Mesendoderm (in vitro differentiated cells): ENCODE results near the gene ATR.
"Not testable (repeated sequence)": the region's sequence is repeated elsewhere in the genome, so short reads cannot be mapped to it uniquely, and the experiment has no call there.

Experiments
- DNase-seq: peaks from one replicate; pipeline ENCODE4 v3.0.0; 2013
- H2AK5ac ChIP-seq: 2 replicates; pipeline ENCODE4 v1.6.1; 2013; ENCODE audit warnings: low read length, inconsistent platforms
- H2BK120ac ChIP-seq: 2 replicates; pipeline ENCODE4 v1.6.1; 2013; ENCODE audit warnings: low read depth, mild to moderate bottlenecking, low read length, moderate library complexity, mixed read lengths
- H2BK15ac ChIP-seq: replicated peaks from 2 replicates; pipeline ENCODE4 v1.6.1; 2013; ENCODE audit warnings: low read depth, mild to moderate bottlenecking, moderate library complexity
- H2BK5ac ChIP-seq: 2 replicates; pipeline ENCODE4 v1.6.1; 2013; ENCODE audit warnings: low read length, inconsistent platforms
- H3K18ac ChIP-seq: 2 replicates; pipeline ENCODE4 v1.6.1; 2013; ENCODE audit warnings: mild to moderate bottlenecking, low read length, mixed read lengths
- H3K23ac ChIP-seq: one replicate; pipeline ENCODE4 v1.6.1; 2013; ENCODE audit warnings: low read length
- H3K27ac ChIP-seq: 2 replicates; pipeline ENCODE4 v1.5.1; 2013; ENCODE audit warnings: low read depth, mild to moderate bottlenecking, inconsistent platforms, low read length, moderate library complexity
- H3K27me3 ChIP-seq: 2 replicates; pipeline ENCODE4 v1.6.1; 2013; ENCODE audit warnings: low read length, control low read depth, mild to moderate bottlenecking, inconsistent platforms; ENCODE audit not compliant: insufficient read depth, poor library complexity
- H3K36me3 ChIP-seq: 2 replicates; pipeline ENCODE4 v1.6.1; 2013; ENCODE audit warnings: low read length, inconsistent platforms; ENCODE audit not compliant: control insufficient read depth, insufficient read depth
- H3K4ac ChIP-seq: one replicate; pipeline ENCODE4 v1.6.1; 2013; ENCODE audit warnings: low read depth, mild to moderate bottlenecking, low read length, moderate library complexity
- H3K4me1 ChIP-seq: 2 replicates; pipeline ENCODE4 v1.6.1; 2013; ENCODE audit warnings: low read depth, low read length, inconsistent platforms; ENCODE audit not compliant: control insufficient read depth
- H3K4me2 ChIP-seq: 2 replicates; pipeline ENCODE4 v1.6.1; 2013; ENCODE audit warnings: low read length
- H3K4me3 ChIP-seq: 2 replicates; pipeline ENCODE4 v1.5.1; 2013; ENCODE audit warnings: mild to moderate bottlenecking, low read length
- H3K56ac ChIP-seq: one replicate; pipeline ENCODE4 v1.6.1; 2013; ENCODE audit warnings: low read length
- H3K79me1 ChIP-seq: 2 replicates; pipeline ENCODE4 v1.6.1; 2013; ENCODE audit warnings: low read length, inconsistent platforms
- H3K79me2 ChIP-seq: 2 replicates; pipeline ENCODE4 v1.6.1; 2013; ENCODE audit warnings: mild to moderate bottlenecking, low read length; ENCODE audit not compliant: control insufficient read depth, insufficient read depth
- H3K9ac ChIP-seq: 2 replicates; pipeline ENCODE4 v1.6.1; 2013; ENCODE audit warnings: low read length, inconsistent platforms
- H4K5ac ChIP-seq: one replicate; pipeline ENCODE4 v1.6.1; 2013; ENCODE audit warnings: low read length
- H4K8ac ChIP-seq: one replicate; pipeline ENCODE4 v1.6.1; 2013; ENCODE audit warnings: low read depth, mild to moderate bottlenecking, control low read depth, low read length, moderate library complexity
- WGBS: extraction: QIAGEN DNeasy Blood & Tissue Kit; methylation state at CpG from one replicate; pipeline ENCODE4 v1.1.7; 2013; ENCODE audit warnings: low lambda C conversion rate, missing lambda C conversion rate; ENCODE audit not compliant: insufficient coverage; ENCODE audit errors: extremely low coverage; 5-methylcytosine and 5-hydroxymethylcytosine counted together

ATR gene

GRCh38 chr3:142609136-142609535 is 30.6 kb upstream of the ATR start:
- no CpG with 5 or more reads among the region's 1 CpG for WGBS

GRCh38 chr3:142608631-142609030 is 30.1 kb upstream of the ATR start:
- Histone ChIP-seq H4K5ac (no peak overlapping the region), H3K79me1 (no peaks in the 10 kb centered on the region), H2AK5ac (no peak overlapping the region), H3K56ac (no peak overlapping the region), H2BK5ac (no peak overlapping the region), H2BK15ac (no peak overlapping the region), H4K8ac (no peak overlapping the region), H3K9ac (no peak overlapping the region), H3K23ac (no peak overlapping the region), H3K4me2 (no peak overlapping the region), H3K36me3 (no peaks in the 10 kb centered on the region), H3K79me2 (no peaks in the 10 kb centered on the region), H3K27ac (no peak overlapping the region), H3K4ac (no peak overlapping the region), H2BK120ac (no peak overlapping the region), H3K4me3 (no peak overlapping the region), H3K18ac (no peak overlapping the region), H3K4me1 (no peaks in the 10 kb centered on the region), H3K27me3 (no peaks in the 10 kb centered on the region)
- DNase-seq, result peak; percentile 52
- no CpG with 5 or more reads among the region's 1 CpG for WGBS

More at GRCh38 chr3:142609136-142609535, 30.6 kb upstream of the ATR start:
- H2BK5ac ChIP-seq, result no peak overlapping the region
- H3K79me1 ChIP-seq, result no peaks in the 10 kb centered on the region
- no peak overlapping the region for H4K5ac ChIP-seq
- DNase-seq, result no peak
- H3K56ac ChIP-seq, result no peak overlapping the region
- no peak overlapping the region for H3K27ac ChIP-seq
- H2AK5ac ChIP-seq, result no peak overlapping the region
- no peak overlapping the region for H3K18ac ChIP-seq
- no peak overlapping the region for H2BK120ac ChIP-seq
- no peak overlapping the region for H3K23ac ChIP-seq
- H3K27me3 ChIP-seq, result no peaks in the 10 kb centered on the region
- no peaks in the 10 kb centered on the region for H3K79me2 ChIP-seq
- H3K9ac ChIP-seq, result no peak overlapping the region
- H3K4ac ChIP-seq, result no peak overlapping the region
- no peak overlapping the region for H3K4me3 ChIP-seq
- no peak overlapping the region for H3K4me2 ChIP-seq
- no peak overlapping the region for H4K8ac ChIP-seq
- H2BK15ac ChIP-seq, result no peak overlapping the region
- no peaks in the 10 kb centered on the region for H3K36me3 ChIP-seq
- no peaks in the 10 kb centered on the region for H3K4me1 ChIP-seq

GRCh38 chr3:142604940-142605339 is 26.4 kb upstream of the ATR start:
- H3K27me3 ChIP-seq, result no peaks in the 10 kb centered on the region
- H3K4ac ChIP-seq, result no peak overlapping the region
- no peak overlapping the region for H3K18ac ChIP-seq
- no peak overlapping the region for H2BK120ac ChIP-seq
- H3K9ac ChIP-seq, result no peak overlapping the region
- DNase-seq, result no peak
- no peak overlapping the region for H3K4me2 ChIP-seq
- no peak overlapping the region for H2BK15ac ChIP-seq
- no peaks in the 10 kb centered on the region for H3K36me3 ChIP-seq
- H4K8ac ChIP-seq, result no peak overlapping the region
- H4K5ac ChIP-seq, result no peak overlapping the region
- H3K23ac ChIP-seq, result no peak overlapping the region
- no peak overlapping the region for H3K4me3 ChIP-seq
- H3K27ac ChIP-seq, result no peak overlapping the region
- no peaks in the 10 kb centered on the region for H3K4me1 ChIP-seq
- H3K79me1 ChIP-seq, result no peaks in the 10 kb centered on the region
- H3K79me2 ChIP-seq, result no peaks in the 10 kb centered on the region
- H2BK5ac ChIP-seq, result no peak overlapping the region
- H3K56ac ChIP-seq, result no peak overlapping the region
- no peak overlapping the region for H2AK5ac ChIP-seq

- not testable (repeated sequence) for DNase-seq, H3K4ac ChIP-seq, H3K27me3 ChIP-seq, H4K8ac ChIP-seq, H3K56ac ChIP-seq, H2AK5ac ChIP-seq, H3K9ac ChIP-seq, H2BK15ac ChIP-seq, H3K4me2 ChIP-seq, H3K18ac ChIP-seq, H3K23ac ChIP-seq, H3K4me1 ChIP-seq, H3K79me2 ChIP-seq, H4K5ac ChIP-seq, H3K4me3 ChIP-seq, H3K27ac ChIP-seq, H2BK5ac ChIP-seq, H3K36me3 ChIP-seq, H2BK120ac ChIP-seq, H3K79me1 ChIP-seq
- no CpG with 5 or more reads among the region's 7 CpGs for WGBS
Measured at GRCh38 chr3:142603386-142603705, 24.8 kb upstream of the ATR start.

- Histone ChIP-seq H2AK5ac (no peak overlapping the region), H2BK5ac (no peak overlapping the region), H4K5ac (no peak overlapping the region), H3K4me3 (no peak overlapping the region), H3K18ac (no peak overlapping the region), H3K27me3 (no peaks in the 10 kb centered on the region), H3K79me2 (no peaks in the 10 kb centered on the region), H3K36me3 (no peaks in the 10 kb centered on the region), H3K27ac (no peak overlapping the region), H3K79me1 (no peaks in the 10 kb centered on the region), H3K23ac (no peak overlapping the region), H3K4me2 (no peak overlapping the region), H3K4ac (no peak overlapping the region), H3K9ac (no peak overlapping the region), H2BK15ac (no peak overlapping the region), H3K56ac (no peak overlapping the region), H3K4me1 (no peaks in the 10 kb centered on the region), H2BK120ac (no peak overlapping the region), H4K8ac (no peak overlapping the region)
- no peak for DNase-seq
- WGBS, result no CpG with 5 or more reads among the region's 13 CpGs
Measured at GRCh38 chr3:142602619-142603385, 24.3 kb upstream of the ATR start.

- whole genome bisulfite sequencing, result no CpG with 5 or more reads among the region's 4 CpGs
- Histone ChIP-seq H3K27me3 (no peaks in the 10 kb centered on the region), H3K79me2 (no peaks in the 10 kb centered on the region), H3K4me2 (no peak overlapping the region), H2BK5ac (no peak overlapping the region), H2AK5ac (no peak overlapping the region), H3K23ac (no peak overlapping the region), H3K18ac (no peak overlapping the region), H3K4ac (no peak overlapping the region), H3K4me1 (no peaks in the 10 kb centered on the region), H2BK15ac (no peak overlapping the region), H3K56ac (no peak overlapping the region), H3K79me1 (no peaks in the 10 kb centered on the region), H3K4me3 (no peak overlapping the region), H4K5ac (no peak overlapping the region), H3K27ac (no peak overlapping the region), H2BK120ac (no peak overlapping the region), H4K8ac (no peak overlapping the region), H3K9ac (no peak overlapping the region), H3K36me3 (no peaks in the 10 kb centered on the region)
- DNase-seq, result no peak
Measured at GRCh38 chr3:142601713-142602112, 23.2 kb upstream of the ATR start.
